Anterior cingulate cortex (tissue), 58 donors: ENCODE results near the gene EFCAB6.
A peak's percentile ranks its signal among the peaks of the same experiment; 100 is the strongest.

Experiments used
- DNase-seq, 58 donors: peaks; one replicate each; lab custom pipeline; 2025; lab: John Stamatoyannopoulos, UW

EFCAB6 gene

DNA sequence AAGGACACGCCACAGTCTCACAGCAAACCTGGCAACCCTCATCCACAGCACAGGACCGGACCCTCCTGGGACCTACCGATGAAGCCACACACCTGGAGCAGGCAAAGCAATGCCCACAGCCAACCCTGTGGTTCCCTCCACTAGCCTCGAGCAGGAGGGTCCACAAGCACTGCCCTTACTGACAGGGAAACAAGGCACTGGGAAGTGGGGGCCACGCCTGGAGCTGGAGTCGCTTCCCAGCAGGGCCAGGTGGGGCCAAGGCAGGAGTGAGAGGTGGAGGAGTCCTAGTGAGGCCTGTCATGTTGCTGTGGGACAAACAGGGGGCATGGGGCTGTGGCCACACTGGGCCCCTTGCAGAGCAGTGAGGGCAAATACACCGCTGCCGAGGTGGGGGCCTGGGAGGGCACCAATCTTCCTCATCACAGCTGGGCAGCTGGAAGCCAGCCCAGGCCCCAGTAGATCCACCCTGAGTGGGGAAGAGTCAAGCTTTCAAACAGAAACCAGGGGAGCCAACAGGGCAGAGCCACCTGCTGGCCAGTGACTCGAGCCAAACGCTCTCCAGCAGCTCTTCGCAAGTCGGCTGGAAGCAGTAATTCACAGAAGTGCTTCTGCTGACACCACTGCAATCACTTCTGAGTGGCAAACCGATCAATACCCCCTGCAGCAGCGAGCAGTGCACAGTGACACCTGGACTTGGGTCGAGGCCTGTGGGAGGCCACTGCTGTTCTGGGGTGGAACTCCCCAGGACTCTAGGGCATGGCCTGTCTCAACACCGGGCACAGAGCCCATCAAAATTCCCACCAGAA lies 36.5 kb upstream of the EFCAB6 start:
- DNase-seq, result peak in 4 of 58 donors; percentile 21 to 31 (median 24)

DNA sequence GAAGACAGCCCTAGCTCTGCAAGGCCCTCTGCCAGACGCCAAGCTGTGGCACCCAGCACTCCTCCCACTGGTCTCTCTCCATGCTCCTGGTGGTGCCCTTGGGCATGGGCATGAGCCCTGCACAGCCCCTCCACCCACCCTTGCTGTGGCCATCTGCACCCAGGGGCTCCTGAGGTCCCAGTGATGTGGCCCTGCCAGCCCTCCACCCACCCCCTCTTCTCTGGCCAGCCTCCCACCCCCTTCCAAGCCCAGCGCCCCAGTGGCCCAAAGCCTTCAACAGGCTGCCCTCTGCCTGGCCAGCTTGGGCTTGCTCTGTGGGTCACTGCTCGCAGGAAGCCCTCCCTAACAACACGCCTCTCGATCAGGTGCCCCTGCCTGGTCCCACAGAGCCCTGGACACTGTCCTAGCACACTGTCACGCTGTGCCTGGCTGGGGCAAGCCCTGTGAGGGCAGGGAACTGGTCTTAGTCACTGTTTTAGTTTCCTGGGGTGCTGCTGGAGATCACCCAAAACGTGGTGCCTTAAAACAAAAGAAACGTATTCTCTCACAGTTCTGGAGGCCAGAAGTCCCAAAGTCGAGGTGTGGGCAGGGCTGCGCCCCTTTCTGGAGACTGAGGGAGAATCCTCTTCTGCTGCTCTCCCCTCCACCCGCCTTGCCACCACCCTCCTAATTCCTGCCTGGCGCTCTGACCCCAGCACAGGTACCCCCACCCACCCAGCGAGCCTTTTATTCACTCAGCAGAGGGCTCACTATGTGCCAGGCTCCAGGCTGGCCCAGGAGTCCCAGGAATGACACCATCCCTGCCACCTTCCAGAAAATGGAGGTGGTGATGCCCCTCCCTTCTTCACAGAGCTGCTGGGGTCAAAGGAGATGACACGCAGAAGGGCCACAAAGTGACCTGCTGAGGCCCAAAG lies 35.5 kb upstream of the EFCAB6 start:
- no peak for DNase-seq

DNA sequence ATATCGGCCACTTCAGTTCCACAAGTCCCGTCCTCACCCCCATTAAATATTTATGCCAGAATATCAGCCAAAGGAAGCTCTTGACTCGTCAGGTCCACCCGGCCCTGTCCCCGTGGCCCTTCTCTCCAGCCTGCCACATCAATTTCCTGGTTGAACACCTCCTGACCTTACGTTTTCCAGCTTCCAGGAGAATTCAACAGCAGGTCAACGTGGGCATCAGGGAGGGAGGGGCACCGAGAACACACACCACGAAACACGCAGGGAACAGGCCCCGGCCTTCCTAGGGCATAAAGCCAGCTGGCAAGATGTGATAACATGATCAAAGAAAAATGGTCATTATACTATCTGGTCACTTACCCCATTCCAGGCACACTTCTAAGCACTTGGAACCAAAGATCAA lies 34.9 kb upstream of the EFCAB6 start:
- no peak for DNase-seq

DNA sequence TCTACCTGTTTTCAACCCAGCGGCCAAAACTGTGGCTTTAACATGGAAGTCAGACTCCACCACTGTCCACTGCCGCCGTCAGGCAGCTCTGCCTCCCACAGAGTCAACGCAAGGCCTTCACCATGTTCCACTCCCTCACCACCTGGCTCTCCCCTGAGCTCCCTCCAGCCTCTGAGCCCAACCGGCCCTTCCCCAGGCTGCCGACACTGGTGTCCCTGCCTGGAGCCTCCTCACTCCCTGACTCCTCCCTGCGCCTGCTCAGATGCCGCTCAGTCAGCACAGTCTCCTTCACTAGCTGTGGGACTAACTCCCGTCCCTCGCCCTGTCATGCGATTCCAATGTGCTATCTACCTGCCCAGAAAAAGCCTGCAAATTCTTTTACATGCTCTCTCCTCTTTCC lies 33.9 kb upstream of the EFCAB6 start:
- DNase-seq, result no peak

DNA sequence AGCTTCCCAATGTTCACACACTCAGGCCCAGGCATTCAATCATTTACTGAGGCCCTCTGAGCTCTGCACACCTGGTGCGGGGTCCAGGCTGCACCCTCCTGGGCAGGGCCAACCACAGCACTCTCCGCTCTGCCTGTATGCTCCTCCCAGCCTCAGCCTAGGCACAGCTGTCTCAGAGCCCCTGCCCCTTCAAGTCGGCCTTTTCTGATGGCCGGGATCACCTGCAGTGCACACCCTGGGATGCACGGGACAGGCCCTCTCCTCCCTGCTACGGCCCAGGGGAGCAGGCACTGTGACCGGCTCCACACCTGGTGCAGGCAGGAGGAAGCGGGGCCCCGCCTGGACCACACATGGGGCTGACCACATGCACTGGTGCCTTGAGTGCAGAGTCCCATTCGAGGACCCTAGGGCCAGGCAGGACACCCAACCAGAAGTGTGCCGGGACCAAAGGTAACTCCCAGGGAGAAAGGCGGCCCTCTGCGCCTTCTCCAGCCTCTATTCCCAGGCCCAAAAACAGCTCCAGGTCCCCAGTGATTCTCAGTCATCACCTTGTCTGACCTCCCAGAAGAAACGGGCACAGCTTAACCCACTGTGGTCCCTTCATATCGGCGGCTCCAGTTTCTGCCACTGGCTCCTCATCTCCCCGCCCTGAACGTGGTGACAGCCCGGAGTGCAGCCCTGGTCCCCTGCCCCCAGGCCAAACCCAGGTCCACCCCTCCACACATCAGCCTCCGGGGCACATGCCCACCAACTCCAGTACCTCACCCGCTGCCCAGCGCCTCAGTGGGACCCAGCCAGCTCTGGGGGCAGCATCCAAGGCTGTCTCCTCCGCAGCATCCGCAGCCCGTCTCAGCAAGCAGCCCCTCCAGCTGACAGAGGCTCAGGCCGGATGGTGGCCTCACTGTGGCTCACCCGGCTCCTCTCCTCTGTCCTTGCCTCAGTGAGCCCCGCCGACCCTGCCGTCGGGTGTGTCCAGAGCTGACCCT lies 32.7 kb upstream of the EFCAB6 start:
- no peak for DNase-seq

DNA sequence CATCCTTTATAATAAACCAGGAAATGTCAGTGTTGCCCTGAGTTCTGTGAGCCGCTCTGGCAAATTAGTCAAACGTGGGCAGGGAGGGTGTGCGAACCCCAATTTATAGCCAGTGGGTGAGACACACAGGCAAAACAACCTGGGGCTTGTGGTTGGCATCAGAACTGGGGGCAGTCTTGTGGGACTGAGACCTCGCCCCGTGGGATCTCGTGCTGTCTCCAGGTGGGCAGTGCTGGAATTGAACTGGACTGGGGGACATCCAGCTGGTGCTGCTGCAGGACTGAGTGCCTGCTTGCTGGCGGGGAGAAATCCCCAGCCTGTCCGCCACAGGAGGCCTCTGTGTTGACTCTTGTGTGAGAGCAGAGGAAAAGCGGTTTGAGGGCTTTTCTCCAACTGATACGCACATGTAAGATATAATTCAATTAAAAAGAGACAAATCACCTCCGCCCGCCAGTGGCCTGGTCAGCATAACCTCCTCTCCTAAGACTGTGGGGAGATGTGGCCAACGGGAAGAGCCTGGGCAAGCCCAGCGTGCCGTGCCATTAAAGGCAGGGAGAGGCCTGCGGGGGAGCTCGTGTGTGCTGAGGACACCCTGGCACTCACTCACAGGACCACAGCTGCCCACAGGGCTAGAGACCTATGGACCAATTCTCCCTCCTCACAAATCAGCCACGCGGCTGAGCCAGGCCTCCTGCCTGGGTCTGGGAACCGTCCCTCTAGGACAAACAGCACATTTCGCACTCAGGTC lies 31.9 kb upstream of the EFCAB6 start:
- DNase-seq, result no peak

DNA sequence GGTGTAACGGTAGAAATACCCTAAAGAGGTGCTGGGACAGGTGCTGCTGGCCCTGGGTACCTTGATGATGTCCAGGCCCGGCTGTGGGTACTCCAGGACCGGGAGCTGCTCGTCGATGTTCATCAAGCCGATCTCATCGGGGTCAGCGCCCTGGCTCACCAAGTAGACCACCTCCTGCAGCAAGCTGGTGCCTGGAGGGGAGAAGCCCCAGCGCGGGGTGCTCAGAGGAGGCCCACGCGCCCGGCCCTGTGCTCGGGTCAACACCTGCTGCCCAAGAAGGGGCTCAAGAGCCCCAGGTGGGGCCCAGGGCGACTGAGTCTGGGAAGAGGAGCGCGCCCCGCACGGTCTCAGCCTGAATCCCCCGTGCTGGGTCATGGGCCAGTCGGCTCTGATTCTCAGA lies 29.6 kb upstream of the EFCAB6 start:
- no peak for DNase-seq

DNA sequence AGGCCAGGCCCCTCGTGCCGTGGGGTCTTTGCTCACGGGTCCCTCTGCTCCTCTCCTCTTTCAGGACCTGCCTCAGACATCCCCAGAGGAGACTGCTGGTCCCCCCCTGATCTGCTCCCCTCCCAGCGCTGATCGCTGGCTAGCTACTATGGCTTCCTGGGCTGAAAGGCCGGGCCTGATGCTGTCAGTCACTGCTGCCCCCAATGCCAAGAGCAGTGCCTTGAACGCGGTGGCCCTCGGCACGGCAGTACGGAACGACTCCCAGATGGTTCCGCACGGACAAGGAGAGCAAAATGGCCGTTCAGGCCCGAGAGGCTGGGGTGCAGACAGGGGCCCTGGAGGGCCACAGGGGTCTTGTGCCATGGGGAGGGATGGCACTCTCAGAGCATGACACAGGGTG lies 28.7 kb upstream of the EFCAB6 start:
- no peak for DNase-seq

DNA sequence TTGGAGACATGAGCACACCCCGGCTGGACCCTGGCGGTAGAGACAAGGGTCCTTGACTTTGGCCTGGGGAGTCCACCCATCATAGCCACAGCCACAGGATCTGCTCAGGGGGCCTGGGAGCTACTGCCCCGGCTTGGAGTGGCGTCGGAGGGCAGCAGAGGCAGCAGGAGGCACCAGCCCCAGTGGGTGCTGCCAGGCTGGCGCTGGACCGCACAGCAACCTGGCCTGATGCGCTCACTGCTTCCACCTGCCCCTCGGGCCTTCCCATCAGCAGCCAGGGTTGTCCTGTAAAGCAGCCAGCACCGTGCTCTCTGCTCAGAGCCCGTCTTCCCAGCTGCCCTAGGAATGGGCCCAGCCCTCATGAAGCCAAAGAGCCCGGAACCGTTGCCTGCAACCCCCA lies 28.3 kb upstream of the EFCAB6 start:
- no peak for DNase-seq

DNA sequence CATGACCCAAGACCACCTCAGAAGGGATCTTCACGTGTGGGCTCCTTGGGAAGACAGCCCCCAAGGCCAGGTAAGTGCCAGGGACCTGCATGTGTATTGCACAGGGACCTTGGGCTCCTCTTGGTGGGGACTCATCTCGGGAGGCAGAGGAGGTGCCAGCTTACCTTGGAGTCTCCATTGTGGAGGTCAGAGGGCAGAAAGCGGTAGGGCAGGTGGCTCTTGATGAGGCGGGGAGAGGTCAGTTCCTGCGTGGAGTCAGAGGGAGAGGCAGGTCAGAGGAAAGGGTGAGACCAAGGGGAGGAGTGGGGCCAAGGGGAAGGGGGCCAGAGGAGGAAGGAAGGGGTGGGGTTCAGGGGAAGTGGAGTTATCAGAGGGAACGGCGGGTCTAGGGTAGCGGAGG lies 27.7 kb upstream of the EFCAB6 start:
- DNase-seq, result no peak

DNA sequence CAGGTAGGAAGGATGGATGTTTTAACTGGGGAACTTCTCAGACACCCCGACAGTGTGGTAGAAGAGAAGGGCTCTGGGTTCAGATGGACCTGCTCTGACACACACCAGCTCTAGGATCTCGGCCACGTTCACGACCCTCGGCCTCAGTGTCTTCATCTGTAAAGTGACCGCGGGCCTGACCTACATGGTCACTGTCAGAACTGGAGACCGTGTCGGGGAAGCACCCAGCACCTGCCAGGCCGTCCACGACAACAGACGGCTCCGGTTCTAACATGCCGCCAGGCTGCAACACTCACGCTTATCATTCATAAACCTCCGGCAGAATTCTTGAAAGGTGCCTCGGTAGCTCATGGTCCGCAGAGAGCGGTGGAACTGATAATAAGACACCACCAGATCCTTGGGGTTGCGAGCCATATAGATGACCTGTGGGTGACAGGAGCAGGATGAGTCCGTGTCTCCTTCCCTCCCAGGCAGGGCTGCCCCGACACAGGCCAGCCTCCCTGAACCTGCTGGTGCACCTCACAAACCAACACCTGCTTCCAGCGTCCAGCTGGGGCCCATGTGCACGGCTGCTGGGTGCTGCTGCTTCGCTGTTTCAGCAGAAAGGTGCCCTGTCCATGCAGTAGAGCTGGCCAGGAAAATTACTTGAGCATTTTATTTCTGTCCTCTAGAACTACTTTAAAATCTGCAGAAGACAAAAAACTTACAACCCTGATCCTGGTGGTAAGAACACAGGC lies 26.6 kb upstream of the EFCAB6 start:
- DNase-seq, result no peak

DNA sequence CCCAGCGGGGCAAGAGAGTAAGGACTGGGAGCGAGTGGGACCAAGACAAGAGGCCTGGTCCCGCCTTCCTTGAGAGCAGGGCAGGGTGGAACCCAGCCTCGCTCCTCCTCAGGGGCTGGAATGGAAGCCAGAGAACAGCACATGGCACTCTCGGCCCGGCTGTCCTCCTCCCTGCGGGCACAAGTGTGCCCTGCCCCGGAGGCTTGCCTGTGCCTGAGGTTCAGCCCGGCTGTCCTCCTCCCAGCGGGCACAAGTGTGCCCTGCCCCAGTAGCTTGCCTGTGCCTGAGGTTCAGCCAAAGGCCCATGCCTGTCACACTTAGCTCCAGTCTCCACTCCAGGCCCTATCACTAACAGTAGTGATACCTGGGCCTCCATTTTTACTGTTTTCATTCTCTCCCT lies 26.1 kb upstream of the EFCAB6 start:
- DNase-seq, result no peak

DNA sequence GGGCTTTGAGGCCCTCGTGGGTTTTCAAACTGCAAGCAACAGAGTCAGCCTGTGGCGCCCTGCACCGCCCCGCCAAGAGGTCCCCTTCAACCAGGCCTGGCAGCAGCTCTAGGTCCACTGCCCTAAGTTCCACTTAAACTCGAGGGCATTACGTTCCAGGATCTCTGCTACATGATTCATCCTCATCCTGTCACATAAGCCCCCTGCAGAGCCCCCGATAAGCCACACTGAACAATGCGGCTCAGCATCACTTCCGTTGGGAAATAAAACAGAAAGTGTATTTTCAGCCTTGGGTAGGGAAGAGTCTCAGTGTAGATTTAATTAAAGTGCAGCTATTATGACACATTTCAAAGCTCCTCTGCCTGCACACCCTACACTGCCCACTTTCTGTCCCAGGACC lies 25.6 kb upstream of the EFCAB6 start:
- DNase-seq, result no peak

DNA sequence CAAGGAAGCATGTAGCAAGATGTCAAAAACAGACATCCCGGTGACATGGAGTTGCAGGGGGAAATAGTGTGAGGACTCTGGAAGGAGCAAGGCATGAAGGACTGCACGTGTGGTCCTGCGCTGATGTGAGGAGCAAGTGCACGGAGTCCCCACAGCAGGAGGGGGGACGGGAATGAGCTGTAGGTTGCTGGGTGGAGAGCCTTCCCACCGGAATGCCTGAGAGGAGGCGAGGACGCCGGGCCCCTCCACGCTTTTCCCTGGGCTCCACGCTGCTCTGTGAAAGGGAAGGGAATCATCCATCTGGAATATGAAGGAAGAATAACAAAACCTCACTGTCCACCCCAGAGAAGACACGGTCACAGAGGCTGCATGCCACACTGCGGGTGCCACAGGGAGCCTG lies 23.6 kb upstream of the EFCAB6 start:
- no peak for DNase-seq

DNA sequence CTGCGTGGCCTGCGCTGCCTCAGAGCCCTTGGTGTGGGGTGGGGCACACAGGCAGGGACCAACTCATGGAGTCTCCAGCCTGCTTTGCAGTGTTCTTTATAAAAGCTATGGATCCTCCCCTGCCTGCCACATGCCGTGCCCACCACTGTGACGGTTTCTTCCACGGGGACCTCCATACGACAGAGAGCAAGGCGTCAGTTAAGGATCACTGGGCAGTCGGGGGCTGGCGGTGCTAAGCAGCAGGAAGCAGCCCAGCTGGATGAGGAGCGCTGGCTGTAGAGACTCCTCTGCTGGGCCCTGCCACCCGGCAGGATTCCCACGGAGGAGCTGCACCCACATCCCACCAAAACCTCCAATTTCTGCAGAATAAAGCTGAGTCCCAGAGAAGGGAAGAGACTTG lies 23.1 kb upstream of the EFCAB6 start:
- no peak for DNase-seq

DNA sequence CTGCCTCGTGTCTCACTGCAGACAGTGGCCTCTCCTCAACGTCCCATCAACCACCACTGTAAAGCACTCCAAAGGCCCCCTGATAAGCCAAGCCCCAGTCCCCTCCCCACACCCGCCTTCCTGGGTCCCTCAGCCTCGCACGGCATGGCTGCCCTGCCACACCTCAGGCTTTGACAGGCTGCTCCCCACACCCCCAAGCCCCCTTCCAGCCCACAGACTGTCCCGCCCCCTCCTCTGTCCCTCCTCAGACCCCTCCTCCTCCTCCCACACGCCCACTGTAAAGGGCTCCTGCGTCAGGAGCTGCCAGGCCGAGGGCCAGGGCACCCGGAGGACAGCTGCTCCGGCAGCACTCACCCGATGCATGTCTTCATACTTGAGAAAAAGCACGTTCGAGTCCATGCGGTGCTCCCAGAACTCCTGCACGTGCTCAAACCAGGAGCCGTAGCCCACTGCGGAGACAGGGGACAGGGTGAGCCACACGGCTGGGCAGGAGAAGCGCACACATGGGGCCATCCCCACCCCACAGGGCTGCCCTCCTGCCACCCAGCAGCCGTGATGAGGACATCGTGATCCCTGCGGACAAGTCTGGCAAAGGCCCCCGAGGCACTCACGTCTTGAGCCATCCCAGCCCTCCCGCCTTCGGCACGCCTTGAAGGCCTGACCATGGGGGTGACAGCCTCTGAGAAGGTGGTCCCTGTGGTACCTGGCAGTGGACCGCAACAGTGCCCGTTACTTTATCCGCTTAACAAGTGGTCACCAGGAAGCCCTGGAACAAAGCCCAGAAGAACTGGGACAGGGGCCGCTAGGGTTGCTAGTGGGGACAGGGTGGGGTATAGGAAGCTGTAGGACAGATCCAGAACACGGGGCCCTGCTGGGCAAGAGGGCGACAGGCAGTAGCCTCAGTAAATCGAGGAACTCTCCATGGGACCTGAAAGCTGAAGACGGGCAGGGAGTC lies 21.5 kb upstream of the EFCAB6 start:
- DNase-seq, result no peak

DNA sequence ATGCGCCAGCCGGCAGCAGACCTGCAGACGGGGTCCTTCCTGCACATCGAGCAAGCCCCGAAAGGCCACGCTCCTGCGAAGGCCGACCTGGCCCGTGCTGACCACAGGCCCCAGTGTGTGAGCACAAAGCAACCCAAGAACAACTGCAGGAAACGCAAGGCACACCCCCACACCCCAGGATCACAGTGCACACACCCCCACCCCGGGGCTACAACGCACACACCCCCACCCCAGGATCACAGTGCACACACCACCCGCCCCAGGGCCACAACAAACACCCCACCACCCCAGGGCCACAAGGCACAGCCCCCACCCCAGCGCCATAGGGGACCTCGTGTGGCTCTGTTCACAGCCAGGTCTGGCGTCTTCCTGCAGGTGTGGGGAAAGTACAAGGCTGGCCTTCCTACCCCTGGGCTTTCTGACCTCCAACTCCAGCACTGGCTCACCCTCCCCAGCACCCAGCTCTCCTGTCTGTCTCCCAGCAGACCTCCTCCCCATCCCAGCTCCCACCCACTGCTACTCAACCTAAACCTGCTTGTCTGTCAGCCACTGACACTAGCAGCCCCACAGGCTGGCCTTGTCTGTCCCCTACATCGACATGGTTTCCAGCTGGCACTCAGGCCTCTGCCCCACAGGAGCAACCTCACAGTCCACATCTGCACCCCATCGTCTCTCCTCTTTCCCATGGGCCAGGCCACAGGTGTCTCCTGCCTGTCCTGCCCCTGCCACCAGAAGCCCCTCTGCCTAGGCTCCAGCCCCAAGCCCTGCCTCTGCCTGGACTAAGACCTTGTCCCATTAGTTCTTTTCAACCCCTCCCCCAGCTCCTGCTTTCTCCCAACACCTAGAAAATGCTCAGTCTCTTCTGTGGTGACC lies 20.5 kb upstream of the EFCAB6 start:
- DNase-seq, result no peak
